HG02798 (cell line): ENCODE results near the gene C3AR1.

ENCODE experiments used
- ATAC-seq: cut with Tn5 transposase; IDR thresholded peaks from one replicate; pipeline ENCODE4 v1.9.1; 2021; ENCODE audit warnings: mild to moderate bottlenecking; ENCODE audit not compliant: unreplicated experiment, poor library complexity

The C3AR1 gene

DNA sequence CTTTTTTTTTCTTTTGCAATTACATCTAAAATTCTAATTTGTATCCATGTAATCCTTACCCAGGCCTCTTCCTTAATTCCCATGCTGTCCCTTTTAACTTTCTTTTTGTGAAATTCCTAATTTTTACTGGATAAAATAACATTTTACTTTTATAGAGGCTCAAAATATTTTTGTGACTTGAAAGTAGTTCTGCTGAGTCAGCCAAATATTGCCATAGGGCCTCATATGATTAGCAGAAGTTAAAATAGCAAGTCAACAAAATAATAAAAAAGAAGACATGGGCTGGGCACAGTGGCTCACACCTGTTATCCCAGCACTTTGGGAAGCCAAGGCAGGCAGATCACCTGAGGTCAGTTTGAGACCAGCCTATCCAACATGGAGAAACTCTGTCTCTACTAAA lies 2.0 kb downstream of the C3AR1 start:
- ATAC-seq = no peak

DNA sequence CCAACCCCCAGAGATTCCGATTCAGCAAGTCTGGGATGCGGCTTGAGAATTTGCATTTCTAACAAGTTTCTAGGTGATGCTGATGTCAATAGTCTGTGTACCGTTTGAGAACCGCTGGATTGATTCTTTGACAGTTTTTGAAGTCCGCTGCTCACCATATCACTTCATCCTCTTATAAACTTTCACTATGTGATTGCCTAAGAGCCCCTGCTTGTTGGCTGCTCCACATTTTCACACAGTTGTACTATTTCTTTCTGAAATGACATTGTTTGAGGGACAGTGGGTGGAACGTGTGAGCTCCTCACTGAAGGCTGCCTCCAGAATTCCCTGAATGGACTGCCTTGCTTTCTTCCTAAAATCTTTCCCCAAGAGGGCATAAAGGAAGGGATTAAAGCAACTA lies 7.7 kb downstream of the C3AR1 start:
- no peak for ATAC-seq

DNA sequence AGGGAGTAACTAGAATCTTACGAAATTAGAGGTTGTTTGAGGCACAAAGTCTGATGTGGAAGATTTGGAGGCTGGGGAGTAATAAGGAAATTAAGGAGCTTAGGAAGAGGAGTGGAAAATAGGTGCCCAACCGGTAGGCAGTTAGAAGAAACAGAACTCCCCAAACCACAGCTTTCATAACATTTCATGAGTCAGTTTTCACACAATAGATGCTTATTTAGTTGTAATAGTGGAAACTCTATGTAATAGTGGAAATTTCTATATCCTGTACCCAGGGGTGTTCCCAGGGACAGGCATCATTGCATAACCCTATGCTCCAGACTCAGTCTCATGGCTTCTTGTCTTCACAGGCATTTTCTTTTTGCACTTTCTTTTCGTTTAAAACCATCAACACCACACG lies 8.3 kb downstream of the C3AR1 start:
- ATAC-seq = no peak

DNA sequence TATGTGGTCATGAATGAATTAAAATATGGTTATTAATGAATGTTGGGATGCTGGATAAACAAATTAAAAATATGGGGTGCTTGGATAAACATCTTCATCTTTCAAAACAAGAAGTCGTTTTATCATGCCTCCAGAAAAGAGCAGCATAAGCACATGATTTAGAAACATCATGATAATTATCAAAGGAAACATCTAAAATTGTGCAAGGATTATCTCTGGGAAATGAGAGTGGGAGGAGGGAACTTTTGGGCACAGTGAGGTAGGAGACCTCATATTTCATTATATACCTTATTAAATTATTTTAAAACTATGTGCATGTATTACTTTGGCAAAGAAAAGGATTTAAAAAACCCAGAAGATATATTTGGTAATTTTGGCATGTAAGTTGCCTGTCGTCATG lies 8.9 kb downstream of the C3AR1 start:
- no peak for ATAC-seq

DNA sequence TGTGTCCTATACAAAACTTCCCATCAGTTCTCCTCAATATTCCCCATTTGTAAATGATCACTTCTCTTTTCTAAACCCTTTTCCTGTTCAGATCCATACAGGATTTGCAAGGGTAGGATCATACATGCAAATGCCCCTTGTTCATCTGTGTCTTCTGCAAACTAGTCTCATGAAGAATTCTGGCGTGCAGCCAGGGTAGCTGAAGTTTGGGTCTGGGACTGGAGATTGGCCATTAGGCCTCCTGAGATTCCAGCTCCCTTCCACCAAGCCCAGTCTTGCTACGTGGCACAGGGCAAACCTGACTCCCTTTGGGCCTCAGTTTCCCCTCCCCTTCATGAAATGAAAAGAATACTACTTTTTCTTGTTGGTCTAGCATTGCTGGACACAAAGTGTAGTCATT lies 11.3 kb downstream of the C3AR1 start:
- no peak for ATAC-seq

DNA sequence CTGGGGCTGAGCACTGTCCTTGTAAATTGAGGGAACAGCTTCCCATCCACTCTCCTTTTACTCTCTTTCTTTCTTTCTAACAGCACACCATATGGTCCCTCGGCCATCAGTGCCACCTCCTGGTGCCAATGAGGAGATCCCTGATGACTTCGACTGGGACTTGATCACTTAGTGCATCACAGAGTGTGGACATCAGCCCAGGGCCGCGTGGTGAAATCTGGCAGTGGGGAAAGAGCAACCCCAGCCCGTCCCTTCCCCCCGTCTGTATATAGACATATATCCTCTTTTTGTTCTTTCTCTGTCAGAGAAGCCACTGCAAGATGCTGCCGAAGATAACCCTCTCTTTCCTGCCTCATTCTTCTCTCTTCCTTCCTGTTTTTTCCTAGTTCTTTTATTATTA lies 13.5 kb downstream of the C3AR1 start:
- ATAC-seq = no peak

DNA sequence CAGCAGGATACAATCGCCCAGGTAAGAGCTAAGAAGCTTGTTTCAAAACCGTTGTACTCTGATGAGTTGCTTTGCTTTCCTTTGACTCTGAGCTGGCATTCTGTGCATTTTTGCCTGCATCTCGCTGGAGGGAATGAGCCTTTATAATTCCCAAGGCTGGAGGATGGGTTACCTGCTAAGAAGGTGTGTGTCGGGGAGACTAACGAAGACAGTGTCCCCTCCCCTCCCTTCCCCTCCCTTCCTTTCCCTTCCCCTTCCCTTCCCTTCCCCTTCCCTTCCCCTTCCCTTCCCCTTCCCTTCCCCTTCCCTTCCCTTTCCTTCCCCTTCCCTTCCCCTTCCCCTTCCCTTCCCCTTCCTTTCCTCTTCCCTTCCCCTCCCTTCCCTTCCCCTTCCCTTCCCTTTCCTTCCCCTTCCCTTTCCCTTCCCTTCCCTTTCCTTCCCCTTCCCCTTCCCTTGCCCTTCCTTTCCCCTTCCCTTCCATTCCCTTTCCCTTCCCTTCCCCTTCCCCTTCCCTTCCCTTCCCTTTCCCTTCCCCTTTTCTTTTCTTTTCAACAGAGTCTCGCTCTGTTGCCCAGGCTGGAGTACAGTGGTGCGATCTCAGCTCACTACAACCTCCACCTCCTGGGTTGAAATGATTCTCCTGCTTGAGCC lies 15.4 kb downstream of the C3AR1 start:
- no peak for ATAC-seq

DNA sequence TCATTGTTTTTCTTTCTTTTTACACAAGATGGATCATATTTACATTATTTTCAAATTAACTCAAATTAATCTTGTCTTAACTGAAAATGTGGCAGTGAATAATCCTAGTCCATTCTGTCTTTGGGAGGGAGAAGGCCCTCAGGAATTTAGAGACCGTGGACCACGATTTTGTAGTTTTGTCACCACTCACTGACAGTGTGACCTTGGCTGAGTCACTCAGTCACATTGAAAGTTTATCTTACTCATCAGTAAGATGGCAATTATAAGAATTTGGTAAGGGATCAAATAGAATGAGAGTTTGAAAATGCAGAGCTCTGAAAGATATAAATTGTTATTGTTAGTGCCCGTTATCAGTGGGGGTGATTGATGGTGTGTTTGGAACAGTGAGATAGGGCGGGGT lies 17.3 kb downstream of the C3AR1 start:
- ATAC-seq = no peak

DNA sequence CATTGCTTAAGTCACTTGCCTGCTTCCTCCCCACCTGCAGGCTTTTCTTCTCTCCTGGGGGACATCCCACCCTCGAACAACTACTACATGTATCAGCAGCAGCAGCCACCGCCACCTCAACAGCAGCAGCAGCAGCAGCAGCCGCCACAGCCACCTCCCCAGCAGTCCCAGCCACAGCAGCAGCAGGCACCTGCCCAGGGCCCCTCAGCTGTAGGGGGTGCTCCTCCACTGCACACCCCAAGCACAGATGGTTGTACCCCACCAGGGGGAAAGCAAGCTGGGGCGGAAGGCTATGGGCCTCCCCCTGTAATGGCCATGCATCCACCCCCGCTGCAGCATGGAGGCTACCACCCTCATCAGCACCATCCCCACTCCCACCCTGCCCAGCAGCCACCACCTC lies 18.3 kb downstream of the C3AR1 start:
- no peak for ATAC-seq

DNA sequence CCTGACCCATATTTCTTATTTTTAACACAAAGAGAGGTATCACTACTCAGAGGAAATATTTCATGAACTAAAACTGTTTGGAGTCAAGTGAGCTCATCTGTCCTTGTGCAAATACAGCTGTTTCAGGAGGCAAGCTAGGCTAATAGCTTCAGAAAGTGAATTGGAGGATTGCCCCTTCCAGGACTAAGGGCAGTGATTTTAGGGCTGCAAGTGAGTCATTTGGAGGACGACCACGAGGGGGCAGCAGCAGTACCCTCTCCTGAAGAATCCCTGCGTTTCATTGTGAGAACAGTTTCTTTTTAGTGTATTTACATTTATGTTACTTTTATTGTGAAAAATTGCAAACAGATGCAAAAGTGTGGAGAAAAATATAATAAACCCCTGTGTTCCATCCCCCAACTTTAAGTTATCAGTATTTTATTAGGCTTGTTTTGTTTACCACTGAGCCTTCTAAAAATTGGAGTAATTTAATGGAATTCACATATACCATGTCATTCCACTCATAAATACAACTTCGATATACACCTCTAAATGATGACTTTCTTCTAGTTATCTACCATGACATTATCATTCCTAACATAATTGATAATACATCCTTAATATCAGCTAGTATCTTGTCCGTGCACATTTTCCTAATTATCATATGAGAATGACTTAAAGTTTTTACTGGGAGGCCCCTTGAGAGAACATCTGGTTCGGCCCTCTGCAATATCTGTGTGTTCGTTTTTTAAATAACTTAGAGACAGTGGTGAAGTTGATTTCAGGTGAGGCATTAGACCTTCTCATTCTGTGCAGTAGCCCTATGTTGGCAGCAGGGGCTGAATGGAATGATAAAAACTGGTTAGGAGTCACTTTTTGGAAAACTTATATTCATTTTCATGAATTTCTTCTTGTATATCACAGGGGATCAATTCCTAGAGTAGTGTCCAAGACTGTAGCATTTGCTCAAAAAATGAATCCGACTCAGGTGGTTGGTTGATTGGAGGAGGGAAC lies 19.9 kb downstream of the C3AR1 start:
- ATAC-seq = peak; percentile 45

DNA sequence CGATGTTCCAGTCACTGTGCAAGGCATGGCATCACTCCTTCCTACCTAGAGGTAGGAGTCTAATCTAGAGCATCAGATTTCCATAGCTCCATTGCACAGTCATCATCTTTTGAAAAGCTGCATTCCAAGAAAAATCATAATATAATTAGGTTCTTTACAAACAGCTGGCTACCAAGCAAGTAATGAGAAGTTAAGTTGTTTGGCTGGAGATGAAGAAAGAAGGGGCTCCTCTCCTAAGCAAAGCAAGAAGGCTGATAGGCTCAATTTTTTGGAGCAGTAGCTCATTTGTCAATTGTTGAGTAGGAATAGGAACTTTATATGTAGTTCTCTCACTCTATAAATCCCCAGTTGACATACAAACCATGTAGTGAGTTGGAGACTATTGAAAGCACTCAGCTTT lies 25.4 kb downstream of the C3AR1 start:
- ATAC-seq = no peak

DNA sequence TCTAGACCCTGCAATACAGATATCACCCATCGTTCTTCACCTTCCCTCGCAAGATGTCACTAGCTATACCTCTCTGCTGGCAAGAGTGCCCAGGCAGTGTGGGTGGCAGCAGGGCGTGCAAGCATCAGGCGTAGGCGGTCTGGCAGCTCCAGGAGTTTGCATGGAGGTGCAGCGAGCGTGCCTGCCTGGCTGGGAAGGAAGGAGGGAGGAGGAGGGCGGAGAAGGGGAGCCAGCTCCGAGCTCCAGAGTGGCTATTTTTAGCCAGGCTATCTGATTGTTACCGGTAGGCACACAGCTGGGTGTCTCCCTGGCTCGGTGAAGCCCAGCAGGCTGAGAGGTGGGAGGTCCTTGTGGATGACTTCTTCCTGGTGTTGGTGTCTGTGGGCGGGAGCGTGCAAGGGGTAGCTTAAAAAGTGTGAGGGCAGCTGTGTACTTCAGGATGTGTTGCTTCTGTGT lies 27.5 kb downstream of the C3AR1 start:
- peak; percentile 43 for ATAC-seq

DNA sequence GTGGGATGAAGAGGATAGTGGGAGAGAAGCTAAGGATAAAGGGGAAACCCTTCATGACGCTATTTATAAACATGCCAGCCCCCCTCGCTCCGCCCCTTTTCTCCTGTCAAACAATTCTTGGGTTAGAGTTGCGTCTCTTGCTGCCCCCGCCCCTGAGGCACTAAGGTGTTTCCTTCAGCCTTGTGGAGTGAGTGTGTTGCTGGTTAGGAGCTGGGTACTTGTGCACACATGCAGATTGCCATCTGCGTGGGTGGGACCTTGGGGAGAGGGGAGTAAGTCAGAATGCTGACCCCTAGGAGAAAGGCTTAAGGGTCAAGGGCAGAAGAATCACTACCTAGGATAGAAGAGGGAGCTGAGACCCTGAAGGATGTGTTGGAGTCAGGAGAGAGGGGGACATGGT lies 28.2 kb downstream of the C3AR1 start:
- no peak for ATAC-seq

DNA sequence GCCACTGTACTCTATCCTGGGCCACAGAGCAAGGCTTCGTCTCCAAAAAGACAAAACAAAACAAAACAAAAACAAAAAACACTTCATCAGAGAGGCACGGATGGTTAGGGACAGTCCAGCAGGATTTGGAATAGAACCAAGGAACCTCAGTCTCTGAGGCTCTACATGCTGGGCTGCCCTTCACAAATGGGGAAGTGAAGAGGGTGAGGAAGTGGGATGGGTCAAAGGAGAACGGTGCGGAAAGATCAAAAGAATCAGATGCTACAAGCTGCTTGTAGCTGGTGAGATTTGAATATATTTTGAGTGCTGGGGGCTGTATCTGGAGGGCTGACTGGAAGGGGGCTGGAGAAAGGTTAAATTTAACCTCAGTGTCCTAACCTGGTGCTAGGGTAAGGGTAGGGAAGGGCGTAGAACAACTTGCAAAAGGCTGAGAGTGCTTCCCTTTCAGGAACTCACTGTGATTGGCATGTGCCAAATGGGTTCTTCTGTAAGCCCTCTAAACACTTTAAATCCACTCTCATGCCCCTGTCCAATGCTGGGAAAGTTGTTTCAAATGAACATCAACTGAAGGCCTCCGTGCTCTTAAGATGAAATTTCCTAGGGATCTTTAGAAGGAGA lies 29.0 kb downstream of the C3AR1 start:
- ATAC-seq = no peak

DNA sequence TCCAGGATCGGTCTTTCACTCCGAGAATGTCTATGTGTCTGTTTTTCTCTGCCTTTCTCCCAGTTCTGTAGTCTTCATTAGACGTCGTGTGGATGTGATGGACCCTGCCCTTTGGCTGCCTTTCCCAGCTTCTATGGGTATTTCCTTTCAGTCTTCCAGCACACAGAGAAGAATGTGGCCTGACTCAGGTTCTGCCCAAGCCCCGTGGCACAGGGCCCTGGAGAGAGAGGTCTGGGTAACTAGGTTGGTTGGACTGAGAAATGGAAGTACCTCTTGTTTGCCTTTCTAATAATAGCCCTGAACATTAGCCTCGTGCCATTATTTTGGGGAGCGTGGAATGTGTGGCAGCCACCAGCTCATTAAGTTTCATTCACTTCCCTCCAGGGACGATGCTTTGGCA lies 29.8 kb downstream of the C3AR1 start:
- ATAC-seq = no peak

DNA sequence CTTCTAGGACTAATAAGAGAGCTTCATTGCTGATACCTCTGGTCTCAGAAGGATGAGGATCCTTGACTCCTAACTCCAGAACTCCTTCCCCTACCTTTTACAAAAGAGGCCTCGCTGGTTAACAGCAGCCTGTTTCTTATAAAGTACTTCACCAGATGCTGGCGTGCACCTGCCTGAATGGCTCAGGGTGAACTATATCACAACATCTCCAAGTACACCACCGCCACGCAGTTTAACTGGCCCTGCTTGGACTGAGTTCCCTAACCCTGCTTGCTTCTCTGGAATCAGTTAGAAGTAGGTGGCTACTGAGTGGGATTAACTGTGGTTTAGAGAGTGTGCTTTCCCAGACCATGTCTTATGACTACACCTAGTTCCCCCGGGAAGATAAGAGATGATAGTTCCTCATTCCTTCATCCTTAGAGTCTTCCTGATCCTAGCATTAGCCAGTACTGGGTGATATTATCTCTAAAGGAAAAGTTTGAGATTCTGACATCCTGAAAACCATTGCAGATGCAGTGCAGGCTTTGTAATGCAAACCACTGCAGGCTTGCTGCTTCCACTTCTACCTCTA lies 30.6 kb downstream of the C3AR1 start:
- ATAC-seq = no peak

DNA sequence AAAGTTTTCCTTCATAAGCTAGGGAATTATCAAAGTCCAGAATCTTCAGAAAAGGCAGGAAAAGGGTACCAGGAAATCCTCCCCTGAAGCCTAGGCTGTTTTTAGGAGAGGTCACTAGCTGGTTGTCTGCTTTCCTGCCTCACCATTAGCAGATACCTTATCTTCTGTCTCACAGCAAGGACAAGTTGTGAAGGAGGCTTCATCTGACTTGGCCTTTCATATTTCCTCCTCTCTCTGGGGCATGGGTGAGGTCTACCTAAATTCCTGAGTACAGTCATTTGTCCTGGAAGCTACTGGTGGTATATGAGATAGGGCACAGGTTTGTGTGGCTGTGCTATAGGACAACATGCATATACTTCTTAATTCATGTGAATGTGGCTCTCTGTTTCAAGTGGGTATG lies 31.4 kb downstream of the C3AR1 start:
- ATAC-seq = no peak

DNA sequence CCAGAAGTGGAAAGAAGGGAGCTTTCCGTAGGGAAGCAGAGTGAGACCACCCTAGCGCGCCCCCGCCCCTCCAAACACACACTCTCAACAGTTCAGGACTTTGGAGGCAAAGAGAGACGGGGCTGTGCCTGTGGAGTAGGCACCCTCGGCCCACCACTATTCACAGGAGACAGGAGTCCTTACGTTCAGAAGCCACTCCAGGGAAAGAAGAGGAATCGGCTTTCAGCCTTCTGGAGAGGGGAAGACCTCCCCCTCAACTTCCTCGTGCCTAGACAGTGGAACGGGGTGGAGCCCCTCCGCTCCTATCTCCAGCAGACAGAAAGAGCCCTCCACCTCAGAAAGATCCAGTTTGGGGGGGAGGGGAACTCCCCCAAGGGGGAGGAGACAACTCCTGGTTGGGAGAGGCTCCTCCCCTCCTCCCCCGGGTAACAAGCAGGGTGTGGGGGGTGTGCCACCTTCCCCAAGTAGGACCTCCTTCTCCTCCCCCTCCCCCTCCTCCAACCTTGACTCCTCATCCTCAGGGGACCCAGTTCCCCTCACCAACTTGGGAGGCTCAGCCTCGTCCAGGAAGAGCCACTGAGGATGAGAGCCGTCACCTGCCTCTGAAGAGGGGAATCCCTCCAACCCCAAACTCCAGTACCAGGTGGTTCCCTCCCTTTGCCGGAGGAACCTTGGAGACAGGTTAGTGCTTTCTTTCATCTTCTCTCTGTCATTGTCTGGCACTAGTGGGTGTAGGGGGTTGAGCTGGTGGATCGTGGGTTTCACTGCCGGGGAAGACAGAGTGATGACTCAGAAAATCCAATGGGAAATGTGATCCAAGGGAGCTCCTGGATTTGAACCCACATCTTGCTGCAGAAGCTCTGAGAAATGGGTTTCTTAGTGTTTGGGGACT lies 32.8 kb downstream of the C3AR1 start:
- peak; percentile 27 for ATAC-seq

DNA sequence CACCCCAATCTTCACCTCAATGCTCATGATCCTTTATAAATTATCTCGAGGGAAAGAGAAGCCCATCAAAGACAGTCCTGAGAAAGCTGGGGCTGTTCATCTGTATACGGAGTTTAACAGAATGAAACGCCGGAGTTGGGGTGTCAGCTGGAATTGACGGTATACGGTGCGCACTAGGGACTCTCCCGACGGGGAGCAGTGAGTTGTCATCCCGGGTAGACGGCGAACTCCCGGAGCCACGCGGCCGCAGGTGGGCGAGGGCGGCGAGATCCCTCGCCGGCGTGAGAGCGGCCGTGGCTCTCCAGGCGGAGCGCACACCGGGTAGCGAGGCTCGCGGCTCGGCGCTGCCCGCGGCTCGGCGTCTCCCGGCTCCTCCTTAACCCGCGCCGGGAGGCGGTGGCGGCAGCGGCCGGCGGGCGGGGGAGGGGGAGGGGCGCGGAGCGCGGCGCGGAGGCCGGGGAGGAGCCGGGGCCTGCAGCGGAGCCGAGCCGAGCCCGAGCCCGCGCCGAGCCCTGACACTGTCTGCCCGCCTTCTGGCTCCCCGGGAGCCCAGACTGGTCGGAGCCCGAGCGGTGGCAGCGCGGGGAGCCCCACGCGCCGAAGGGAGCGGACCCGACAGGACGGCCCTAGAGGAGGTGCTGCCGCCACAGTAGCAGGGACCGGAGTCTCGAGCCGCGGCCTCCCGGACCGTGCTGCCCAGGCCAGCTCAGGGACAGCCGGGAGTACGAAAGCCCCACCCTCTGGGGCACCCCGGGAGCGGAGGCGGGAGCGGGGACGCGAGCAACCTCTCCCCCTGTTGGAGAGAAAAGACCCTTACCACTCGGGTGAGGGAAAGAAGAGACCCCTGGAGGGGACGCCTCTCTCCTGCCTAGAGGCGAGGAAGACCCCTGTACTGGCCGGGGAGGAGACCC lies 33.7 kb downstream of the C3AR1 start, which contains the start of gene FOXJ2:
Gene FOXJ2, plus strand, starts transcription at position 475 of the 911 bp plus-strand sequence. CDS start 7,117 bp downstream, outside the sequence.
- peak; percentile 77 for ATAC-seq
